CD14-positive monocyte (primary cell): ENCODE measurements around the gene DISP2. TPM values are rescaled to one million over a fixed set of nuclear protein-coding genes. Genes with fewer than 3 reads are reported as not detected.
A peak's percentile ranks its signal among the peaks of the same experiment; 100 is the strongest.

ENCODE experiments used
- DNase-seq, 3 donors: peaks; one replicate each; pipeline ENCODE4 v3.0.0-alpha.2; 2011 to 2022
- H2AFZ ChIP-seq: 2 replicates; pipeline ENCODE4 v1.6.0; 2012; ENCODE audit warnings: mild to moderate bottlenecking, low read depth, low read length, inconsistent platforms; ENCODE audit not compliant: insufficient read depth, poor library complexity, severe bottlenecking
- H3K27ac ChIP-seq, 2 donors: 1 replicate in 1 of 2; 2 replicates in 1 of 2; pipeline ENCODE4 v1.5.1; 2012 to 2013; ENCODE audit warnings: low read length in 2 of 2, control low read depth in 1 of 2, inconsistent platforms in 1 of 2, low read depth in 1 of 2, mild to moderate bottlenecking in 1 of 2
- H3K27me3 ChIP-seq, 2 donors: one replicate each; pipeline versions ENCODE4 v1.6.0 to v1.6.1; 2011 to 2013; ENCODE audit warnings: low read length in 2 of 2; ENCODE audit not compliant: control insufficient read depth in 2 of 2, insufficient read depth in 2 of 2
- H3K36me3 ChIP-seq, 2 donors: replicated peaks in 1 of 2; 1 replicate in 1 of 2; 2 replicates in 1 of 2; pipeline versions ENCODE4 v1.5.1 to v1.6.1; 2012 to 2013; ENCODE audit warnings: low read length in 2 of 2, control low read depth in 1 of 2, inconsistent platforms in 1 of 2, mild to moderate bottlenecking in 1 of 2; ENCODE audit not compliant: insufficient read depth in 2 of 2, control insufficient read depth in 1 of 2
- H3K4me1 ChIP-seq, 2 donors: 1 replicate in 1 of 2; 2 replicates in 1 of 2; pipeline versions ENCODE4 v1.5.1 to v1.6.1; 2012 to 2013; ENCODE audit warnings: low read length in 2 of 2, control low read depth in 1 of 2, inconsistent platforms in 1 of 2, mild to moderate bottlenecking in 1 of 2, moderate library complexity in 1 of 2; ENCODE audit not compliant: insufficient read depth in 2 of 2, control insufficient read depth in 1 of 2
- H3K4me2 ChIP-seq: replicated peaks from 2 replicates; pipeline ENCODE3; 2012; ENCODE audit warnings: low read length, moderate library complexity, mild to moderate bottlenecking; ENCODE audit not compliant: poor library complexity, severe bottlenecking; ENCODE audit errors: extremely low read depth
- H3K4me3 ChIP-seq, 3 experiments: fragments of 200-600 bp in 1 of 3; sonication (generic) in 1 of 3; replicated peaks in 1 of 3; 1 replicate in 2 of 3; 2 replicates in 1 of 3; pipeline ENCODE4 v1.5.1; 2011 to 2013; ENCODE audit warnings: low read length in 3 of 3, mild to moderate bottlenecking in 3 of 3, control low read depth in 2 of 3, low read depth in 2 of 3, inconsistent platforms in 1 of 3, moderate library complexity in 1 of 3
- H3K79me2 ChIP-seq: 2 replicates; pipeline ENCODE4 v1.6.0; 2012; ENCODE audit warnings: mild to moderate bottlenecking, control low read depth, inconsistent platforms, low read length, moderate library complexity; ENCODE audit not compliant: insufficient read depth
- H3K9ac ChIP-seq: 2 replicates; pipeline ENCODE4 v1.6.0; 2017; ENCODE audit warnings: low read length, mild to moderate bottlenecking; ENCODE audit not compliant: insufficient read depth, poor library complexity, severe bottlenecking
- H3K9me3 ChIP-seq, 2 donors: replicated peaks in 1 of 2; 1 replicate in 1 of 2; 2 replicates in 1 of 2; pipeline versions ENCODE4 v1.5.1 to v1.6.1; 2012 to 2013; ENCODE audit warnings: low read length in 2 of 2, control low read depth in 1 of 2; ENCODE audit not compliant: control insufficient read depth in 1 of 2, insufficient read depth in 1 of 2
- H4K20me1 ChIP-seq: 2 replicates; pipeline ENCODE4 v1.6.0; 2012; ENCODE audit warnings: mild to moderate bottlenecking, low read length, control low read depth, moderate library complexity; ENCODE audit not compliant: insufficient read depth
- H3K27ac Mint-ChIP-seq, 7 donors: one replicate each; pipeline ENCODE4 v1.8.0; 2020; ENCODE audit warnings: mild to moderate bottlenecking in 7 of 7, mixed read lengths in 7 of 7, moderate library complexity in 6 of 7, inconsistent platforms in 2 of 7
- H3K27me3 Mint-ChIP-seq, 3 donors: one replicate each; pipeline ENCODE4 v1.8.0; 2021 to 2022; ENCODE audit warnings: low read depth in 3 of 3, mild to moderate bottlenecking in 3 of 3, mixed read lengths in 3 of 3, moderate library complexity in 3 of 3, inconsistent platforms in 1 of 3
- H3K36me3 Mint-ChIP-seq, 2 donors: one replicate each; pipeline ENCODE4 v1.8.0; 2020; ENCODE audit warnings: mixed read lengths in 2 of 2, inconsistent platforms in 1 of 2, mild to moderate bottlenecking in 1 of 2
- H3K4me1 Mint-ChIP-seq: one replicate; pipeline ENCODE4 v1.8.0; 2020; ENCODE audit warnings: mild to moderate bottlenecking, mixed read lengths
- H3K4me3 Mint-ChIP-seq, 2 donors: one replicate each; pipeline ENCODE4 v1.8.0; 2020; ENCODE audit warnings: mild to moderate bottlenecking in 2 of 2, mixed read lengths in 2 of 2, moderate library complexity in 1 of 2
- H3K9me3 Mint-ChIP-seq, 7 donors: one replicate each; pipeline ENCODE4 v1.8.0; 2020 to 2022; ENCODE audit warnings: mixed read lengths in 7 of 7, mild to moderate bottlenecking in 6 of 7, moderate library complexity in 6 of 7, inconsistent platforms in 2 of 7
- CTCF ChIP-seq: fragments of 200-600 bp; IDR thresholded peaks from one replicate; pipeline ENCODE4 v1.8.0; 2022; ENCODE audit warnings: antibody characterized with exemption, mild to moderate bottlenecking
- WGBS: methylation state at CpG from one replicate; pipeline ENCODE4 v1.1.5; 2013; ENCODE audit warnings: missing lambda C conversion rate; ENCODE audit not compliant: insufficient coverage; 5-methylcytosine and 5-hydroxymethylcytosine counted together
- intact Hi-C, 2 donors: fragments of 100-400 bp; cut with micrococcal nuclease; formaldehyde crosslinking; loops; one replicate each; pipeline versions ENCODE4 v1.15.0 to v1.15.1; 2023
- polyA plus RNA-seq, 3 donors: library from polyadenylated mRNA; depleted of rRNA in 1 of 3; unstranded in 2 of 3; stranded (reverse) in 1 of 3; fragments of 300-500 nt in 2 of 3; fragments of >200 nt in 1 of 3; fragmentation: Illumina TruSeq in 2 of 3; gene quantifications; 1 replicate in 2 of 3; 2 replicates in 1 of 3; pipeline ENCODE4 v1.2.3, GENCODE V29; 2012 to 2021

Gene DISP2
- polyA plus RNA-seq, 3 donors, result 0.01 TPM; not detected in 1

GRCh38 chr15:40388941-40389823 lies 31.2 kb downstream of the DISP2 start:
- peak overlapping the region; percentile 45 for H3K4me2 ChIP-seq
- peak overlapping the region; percentile 29 for H3K9ac ChIP-seq
- H3K36me3 Mint-ChIP-seq, result peaks cover 52 to 61% of the 10 kb centered on the region in 2 donors
- H3K4me1 ChIP-seq, result peaks cover 51 to 58% of the 10 kb centered on the region in 2 donors
- H3K4me3 ChIP-seq, result peak overlapping the region in 1 of 3 experiments; percentile 34
- intact Hi-C loops, result no loop called here
- peaks cover 0 to 2% (median 0%) of the 10 kb centered on the region in 7 donors for H3K9me3 Mint-ChIP-seq
- H3K4me1 Mint-ChIP-seq, result peaks cover 57% of the 10 kb centered on the region
- H3K79me2 ChIP-seq, result peaks cover 44% of the 10 kb centered on the region
- peak; percentile 89 to 97 (median 97) for DNase-seq
- H3K27me3 Mint-ChIP-seq, result no peaks in the 10 kb centered on the region
- H3K36me3 ChIP-seq, result peaks cover 26 to 50% of the 10 kb centered on the region in 2 donors
- peak overlapping the region; percentile 80 to 83 for H3K27ac ChIP-seq
- no peaks in the 10 kb centered on the region for H3K27me3 ChIP-seq
- peak overlapping the region in 1 of 2 donors; percentile 59 for H3K4me3 Mint-ChIP-seq
- WGBS, result 81% methylated on average over 4 of the region's 13 CpGs
- no peak for TF ChIP-seq CTCF
- H3K9me3 ChIP-seq, result no peaks in the 10 kb centered on the region
- H3K27ac Mint-ChIP-seq, result peak overlapping the region; percentile 92 to 98 (median 97)
- H4K20me1 ChIP-seq, result no peaks in the 10 kb centered on the region
- no peak overlapping the region for H2AFZ ChIP-seq

GRCh38 chr15:40389824-40390595 lies 32.0 kb downstream of the DISP2 start:
- Histone ChIP-seq H3K27me3 (no peaks in the 10 kb centered on the region), H2AFZ (no peak overlapping the region), H3K27ac (peak overlapping the region; percentile 80 to 83), H4K20me1 (no peaks in the 10 kb centered on the region), H3K9ac (no peak overlapping the region), H3K4me2 (no peak overlapping the region), H3K79me2 (peaks cover 39% of the 10 kb centered on the region), H3K4me3 (peak overlapping the region in 1 of 3 experiments; percentile 34), H3K4me1 (peaks cover 54 to 59% of the 10 kb centered on the region in 2 donors), H3K9me3 (no peaks in the 10 kb centered on the region), H3K36me3 (peaks cover 26 to 50% of the 10 kb centered on the region in 2 donors)
- TF ChIP-seq CTCF, result no peak
- peaks cover 52 to 61% of the 10 kb centered on the region in 2 donors for H3K36me3 Mint-ChIP-seq
- peak overlapping the region in 1 of 2 donors; percentile 59 for H3K4me3 Mint-ChIP-seq
- H3K27ac Mint-ChIP-seq, result peak overlapping the region; percentile 92 to 98 (median 97)
- peaks cover 0 to 2% (median 0%) of the 10 kb centered on the region in 7 donors for H3K9me3 Mint-ChIP-seq
- H3K27me3 Mint-ChIP-seq, result no peaks in the 10 kb centered on the region
- intact Hi-C loops, result no loop called here
- no peak for DNase-seq
- WGBS, result 94% methylated on average over 2 of the region's 2 CpGs
- peaks cover 56% of the 10 kb centered on the region for H3K4me1 Mint-ChIP-seq
